ENCODE measurements around the gene PPP6R2. TPM values are rescaled to one million over a fixed set of nuclear protein-coding genes. Genes with fewer than 3 reads are reported as not detected.
A peak's percentile ranks its signal among the peaks of the same experiment; 100 is the strongest.

Gene PPP6R2
- total and polyA plus RNA-seq, 2 donors = 45.4 to 45.7 TPM

GRCh38 chr22:50474710-50475651, 131.9 kb downstream of the PPP6R2 start, which contains the start of gene SBF1:
Gene SBF1 (minus strand): TSS chr22:50475035. CDS start chr22:50474840, 195 bp downstream.
- 3% methylated on average over 97 of the region's 97 CpGs for WGBS
- DNase-seq (ENCODE audit: low read depth in 6 of 9, low spot score in 9 of 9) = peak; percentile 56 to 92 (median 80)
- peaks cover 40 to 49% of the 10 kb centered on the region in 2 donors for H3K4me1 ChIP-seq (ENCODE audit: control insufficient read depth in 2 of 2, insufficient read depth in 2 of 2, low read length in 2 of 2)
- peaks cover 0 to 6% of the 10 kb centered on the region in 2 donors for H3K9me3 ChIP-seq (ENCODE audit: control insufficient read depth in 2 of 2, insufficient read depth in 1 of 2, low read length in 1 of 2)
- peaks cover 4 to 21% of the 10 kb centered on the region in 2 donors for H3K27me3 ChIP-seq (ENCODE audit: control insufficient read depth in 2 of 2, insufficient read depth in 1 of 2, low read length in 1 of 2)
- H3K4me3 ChIP-seq (ENCODE audit: low read length in 2 of 2) = peak within 1 kb of the TSS; percentile 78 to 98
- H3K27ac ChIP-seq (ENCODE audit: low read depth in 1 of 2, low read length in 1 of 2) = peak within 1 kb of the TSS; percentile 58 to 79
- H3K36me3 ChIP-seq (ENCODE audit: control insufficient read depth in 2 of 2, insufficient read depth in 2 of 2, low read length in 1 of 2) = peaks cover 2 to 4% of the 10 kb centered on the region in 2 donors

DNA sequence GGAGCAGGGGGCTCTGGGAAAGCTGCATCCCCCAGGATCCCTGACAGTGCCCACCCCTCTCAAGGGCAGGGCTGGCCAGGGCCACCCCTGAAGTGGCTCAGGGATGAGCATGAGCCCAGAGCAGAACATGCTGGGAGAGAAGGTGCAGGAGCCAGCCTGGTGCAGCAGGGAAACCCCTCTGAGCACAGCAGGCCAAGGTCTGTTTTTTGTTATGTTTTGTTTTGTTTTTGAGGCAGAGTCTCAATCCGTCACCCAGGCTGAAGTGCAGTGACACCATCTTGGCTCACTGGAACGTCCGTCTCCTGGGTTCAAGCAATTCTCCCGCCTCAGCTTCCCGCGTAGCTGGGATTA, 132.5 kb downstream of the PPP6R2 start:
- H3K27ac ChIP-seq (ENCODE audit: low read depth in 1 of 2, low read length in 1 of 2) = no peak overlapping the region
- peaks cover 2 to 4% of the 10 kb centered on the region in 2 donors for H3K36me3 ChIP-seq (ENCODE audit: control insufficient read depth in 2 of 2, insufficient read depth in 2 of 2, low read length in 1 of 2)
- peak overlapping the region; percentile 60 to 98 for H3K4me3 ChIP-seq (ENCODE audit: low read length in 2 of 2)
- H3K4me1 ChIP-seq (ENCODE audit: control insufficient read depth in 2 of 2, insufficient read depth in 2 of 2, low read length in 2 of 2) = peaks cover 34 to 42% of the 10 kb centered on the region in 2 donors
- H3K9me3 ChIP-seq (ENCODE audit: control insufficient read depth in 2 of 2, insufficient read depth in 1 of 2, low read length in 1 of 2) = peaks cover 0 to under 1% of the 10 kb centered on the region in 2 donors
- no peak for DNase-seq (ENCODE audit: low read depth in 6 of 9, low spot score in 9 of 9)
- peaks cover 10 to 27% of the 10 kb centered on the region in 2 donors for H3K27me3 ChIP-seq (ENCODE audit: control insufficient read depth in 2 of 2, insufficient read depth in 1 of 2, low read length in 1 of 2)
- WGBS = 95% methylated on average over 6 of the region's 6 CpGs

DNA sequence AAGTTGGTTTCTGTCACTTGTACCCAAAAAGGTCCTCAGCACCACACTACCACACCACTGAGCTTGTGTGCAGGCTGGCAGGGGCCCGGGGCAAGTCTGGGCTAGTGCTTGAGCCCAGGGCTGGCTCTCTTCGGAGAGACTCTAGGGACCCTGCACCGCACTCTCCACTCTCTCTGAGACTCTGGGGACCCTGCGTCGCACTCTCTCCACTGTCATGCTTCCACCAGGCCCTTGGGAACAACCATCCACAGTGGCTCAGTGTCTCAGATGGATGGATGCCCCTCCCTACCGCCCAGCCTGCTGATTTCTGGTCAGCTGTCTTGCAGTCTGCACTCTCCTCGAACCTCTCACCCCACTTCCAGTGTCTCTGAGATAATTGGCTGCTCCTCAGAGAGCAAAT, 133.7 kb downstream of the PPP6R2 start:
- Histone ChIP-seq H3K27me3 (ENCODE audit: control insufficient read depth in 2 of 2, insufficient read depth in 1 of 2, low read length in 1 of 2) (peaks cover 22 to 38% of the 10 kb centered on the region in 2 donors), H3K9me3 (ENCODE audit: control insufficient read depth in 2 of 2, insufficient read depth in 1 of 2, low read length in 1 of 2) (no peaks in the 10 kb centered on the region), H3K4me1 (ENCODE audit: control insufficient read depth in 2 of 2, insufficient read depth in 2 of 2, low read length in 2 of 2) (peaks cover 24 to 35% of the 10 kb centered on the region in 2 donors), H3K36me3 (ENCODE audit: control insufficient read depth in 2 of 2, insufficient read depth in 2 of 2, low read length in 1 of 2) (peaks cover 2 to 3% of the 10 kb centered on the region in 2 donors), H3K27ac (ENCODE audit: low read depth in 1 of 2, low read length in 1 of 2) (no peak overlapping the region), H3K4me3 (ENCODE audit: low read length in 2 of 2) (no peak overlapping the region)
- no peak for DNase-seq (ENCODE audit: low read depth in 6 of 9, low spot score in 9 of 9)
- WGBS = 96% methylated on average over 7 of the region's 7 CpGs

DNA sequence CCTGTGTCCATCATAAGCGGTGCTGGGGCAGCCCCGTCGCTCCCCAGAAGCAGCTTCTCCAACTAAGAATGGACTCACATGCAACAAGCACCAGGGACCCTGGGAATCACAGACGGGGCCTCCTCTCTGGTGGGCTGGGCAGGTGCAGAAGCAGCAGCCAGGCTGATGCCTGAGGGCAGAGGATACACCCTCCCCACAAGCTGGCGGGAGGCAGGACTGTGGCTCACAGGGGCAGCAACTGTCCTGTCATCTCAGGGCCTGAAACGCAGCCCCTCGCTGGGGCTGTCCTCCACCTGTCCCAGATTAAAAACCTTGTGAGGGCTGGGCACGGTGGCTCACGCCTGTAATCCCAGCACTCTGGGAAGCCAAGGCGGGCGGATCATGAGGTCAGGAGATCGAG, 134.8 kb downstream of the PPP6R2 start:
- 95% methylated on average over 12 of the region's 12 CpGs for WGBS
- no peak for DNase-seq (ENCODE audit: low read depth in 6 of 9, low spot score in 9 of 9)
- Histone ChIP-seq H3K9me3 (ENCODE audit: control insufficient read depth in 2 of 2, insufficient read depth in 1 of 2, low read length in 1 of 2) (no peaks in the 10 kb centered on the region), H3K36me3 (ENCODE audit: control insufficient read depth in 2 of 2, insufficient read depth in 2 of 2, low read length in 1 of 2) (peaks cover 0 to 2% of the 10 kb centered on the region in 2 donors), H3K4me1 (ENCODE audit: control insufficient read depth in 2 of 2, insufficient read depth in 2 of 2, low read length in 2 of 2) (peaks cover 18 to 31% of the 10 kb centered on the region in 2 donors), H3K4me3 (ENCODE audit: low read length in 2 of 2) (no peak overlapping the region), H3K27ac (ENCODE audit: low read depth in 1 of 2, low read length in 1 of 2) (no peak overlapping the region), H3K27me3 (ENCODE audit: control insufficient read depth in 2 of 2, insufficient read depth in 1 of 2, low read length in 1 of 2) (peaks cover 32 to 48% of the 10 kb centered on the region in 2 donors)

- 70% methylated on average over 11 of the region's 11 CpGs for WGBS
- no peak overlapping the region for H3K4me3 ChIP-seq (ENCODE audit: low read length in 2 of 2)
- DNase-seq (ENCODE audit: low read depth in 6 of 9, low spot score in 9 of 9) = no peak
- H3K36me3 ChIP-seq (ENCODE audit: control insufficient read depth in 2 of 2, insufficient read depth in 2 of 2, low read length in 1 of 2) = no peaks in the 10 kb centered on the region
- H3K27me3 ChIP-seq (ENCODE audit: control insufficient read depth in 2 of 2, insufficient read depth in 1 of 2, low read length in 1 of 2) = peaks cover 37 to 63% of the 10 kb centered on the region in 2 donors
- H3K9me3 ChIP-seq (ENCODE audit: control insufficient read depth in 2 of 2, insufficient read depth in 1 of 2, low read length in 1 of 2) = no peaks in the 10 kb centered on the region
- H3K27ac ChIP-seq (ENCODE audit: low read depth in 1 of 2, low read length in 1 of 2) = no peak overlapping the region
- H3K4me1 ChIP-seq (ENCODE audit: control insufficient read depth in 2 of 2, insufficient read depth in 2 of 2, low read length in 2 of 2) = peaks cover 9 to 19% of the 10 kb centered on the region in 2 donors
These were observed 136.6 kb downstream of the PPP6R2 start for GRCh38 chr22:50479721-50480120.

GRCh38 chr22:50481045-50481439, 137.9 kb downstream of the PPP6R2 start:
- DNase-seq (ENCODE audit: low read depth in 6 of 9, low spot score in 9 of 9) = no peak
- H3K9me3 ChIP-seq (ENCODE audit: control insufficient read depth in 2 of 2, insufficient read depth in 1 of 2, low read length in 1 of 2) = no peaks in the 10 kb centered on the region
- peaks cover 8 to 18% of the 10 kb centered on the region in 2 donors for H3K4me1 ChIP-seq (ENCODE audit: control insufficient read depth in 2 of 2, insufficient read depth in 2 of 2, low read length in 2 of 2)
- H3K27ac ChIP-seq (ENCODE audit: low read depth in 1 of 2, low read length in 1 of 2) = no peak overlapping the region
- 5% methylated on average over 45 of the region's 45 CpGs for WGBS
- peak overlapping the region in 1 of 2 donors; percentile 64 for H3K4me3 ChIP-seq (ENCODE audit: low read length in 2 of 2)
- peaks cover 37 to 69% of the 10 kb centered on the region in 2 donors for H3K27me3 ChIP-seq (ENCODE audit: control insufficient read depth in 2 of 2, insufficient read depth in 1 of 2, low read length in 1 of 2)
- H3K36me3 ChIP-seq (ENCODE audit: control insufficient read depth in 2 of 2, insufficient read depth in 2 of 2, low read length in 1 of 2) = no peaks in the 10 kb centered on the region

- Histone ChIP-seq H3K9me3 (ENCODE audit: control insufficient read depth in 2 of 2, insufficient read depth in 1 of 2, low read length in 1 of 2) (no peaks in the 10 kb centered on the region), H3K27me3 (ENCODE audit: control insufficient read depth in 2 of 2, insufficient read depth in 1 of 2, low read length in 1 of 2) (peaks cover 37 to 71% of the 10 kb centered on the region in 2 donors), H3K36me3 (ENCODE audit: control insufficient read depth in 2 of 2, insufficient read depth in 2 of 2, low read length in 1 of 2) (no peaks in the 10 kb centered on the region), H3K4me3 (ENCODE audit: low read length in 2 of 2) (peak within 1 kb of the TSS; percentile 17 to 64), H3K27ac (ENCODE audit: low read depth in 1 of 2, low read length in 1 of 2) (no peak within 1 kb of the TSS), H3K4me1 (ENCODE audit: control insufficient read depth in 2 of 2, insufficient read depth in 2 of 2, low read length in 2 of 2) (peaks cover 8 to 18% of the 10 kb centered on the region in 2 donors)
- WGBS = 5% methylated on average over 70 of the region's 70 CpGs
- DNase-seq (ENCODE audit: low read depth in 6 of 9, low spot score in 9 of 9) = peak in 4 of 9 donors; percentile 49 to 75 (median 60)
These were observed 138.4 kb downstream of the PPP6R2 start, which contains the start of gene ADM2 for GRCh38 chr22:50481440-50482106. Gene ADM2 (plus strand): TSS chr22:50481543. CDS start chr22:50481848, 305 bp downstream.

GRCh38 chr22:50482107-50483074, 139.3 kb downstream of the PPP6R2 start:
- Histone ChIP-seq H3K27me3 (ENCODE audit: control insufficient read depth in 2 of 2, insufficient read depth in 1 of 2, low read length in 1 of 2) (peaks cover 37 to 73% of the 10 kb centered on the region in 2 donors), H3K4me3 (ENCODE audit: low read length in 2 of 2) (peak overlapping the region; percentile 17 to 64), H3K27ac (ENCODE audit: low read depth in 1 of 2, low read length in 1 of 2) (no peak overlapping the region), H3K36me3 (ENCODE audit: control insufficient read depth in 2 of 2, insufficient read depth in 2 of 2, low read length in 1 of 2) (no peaks in the 10 kb centered on the region), H3K4me1 (ENCODE audit: control insufficient read depth in 2 of 2, insufficient read depth in 2 of 2, low read length in 2 of 2) (peaks cover 8 to 18% of the 10 kb centered on the region in 2 donors), H3K9me3 (ENCODE audit: control insufficient read depth in 2 of 2, insufficient read depth in 1 of 2, low read length in 1 of 2) (no peaks in the 10 kb centered on the region)
- WGBS = 81% methylated on average over 35 of the region's 35 CpGs
- no peak for DNase-seq (ENCODE audit: low read depth in 6 of 9, low spot score in 9 of 9)

All from thymus (tissue), 11 donors.